Mucosa of stomach (tissue), 1 donor: Measurements from ENCODE around the gene BAIAP2.
"Not testable (repeated sequence)": the region's sequence is repeated elsewhere in the genome, so short reads cannot be mapped to it uniquely, and the experiment has no call there.

Experiments
- H3K27me3 ChIP-seq: one replicate; pipeline ENCODE4 v1.7.0; 2013; ENCODE audit warnings: mild to moderate bottlenecking, low read length; ENCODE audit not compliant: control insufficient read depth, insufficient read depth
- H3K36me3 ChIP-seq: one replicate; pipeline ENCODE4 v1.7.0; 2013; ENCODE audit warnings: low read length; ENCODE audit not compliant: control insufficient read depth, insufficient read depth
- H3K4me1 ChIP-seq: one replicate; pipeline ENCODE4 v1.7.0; 2013; ENCODE audit warnings: mild to moderate bottlenecking, low read length; ENCODE audit not compliant: control insufficient read depth, insufficient read depth
- H3K4me3 ChIP-seq: one replicate; pipeline ENCODE4 v1.7.0; 2013; ENCODE audit warnings: low read length
- H3K9ac ChIP-seq: one replicate; pipeline ENCODE4 v1.7.0; 2013; ENCODE audit warnings: mild to moderate bottlenecking, low read length, moderate library complexity
- H3K9me3 ChIP-seq: one replicate; pipeline ENCODE4 v1.7.0; 2013; ENCODE audit warnings: mild to moderate bottlenecking, low read length, moderate library complexity; ENCODE audit not compliant: control insufficient read depth
- donor health status: Pancreatic carcinoma.

BAIAP2 gene

GRCh38 chr17:81138083-81138482 is 103.1 kb downstream of the BAIAP2 start:
- Histone ChIP-seq H3K9ac (no peak overlapping the region), H3K4me3 (no peak overlapping the region), H3K36me3 (no peaks in the 10 kb centered on the region), H3K4me1 (peaks cover 9% of the 10 kb centered on the region), H3K9me3 (no peaks in the 10 kb centered on the region), H3K27me3 (no peaks in the 10 kb centered on the region)

GRCh38 chr17:81138500-81138899 is 103.5 kb downstream of the BAIAP2 start:
- Histone ChIP-seq H3K9me3 (no peaks in the 10 kb centered on the region), H3K4me1 (peaks cover 10% of the 10 kb centered on the region), H3K27me3 (no peaks in the 10 kb centered on the region), H3K36me3 (no peaks in the 10 kb centered on the region), H3K4me3 (no peak overlapping the region), H3K9ac (no peak overlapping the region)

GRCh38 chr17:81139428-81139827 is 104.5 kb downstream of the BAIAP2 start:
- Histone ChIP-seq H3K4me1 (peaks cover 10% of the 10 kb centered on the region), H3K36me3 (no peaks in the 10 kb centered on the region), H3K4me3 (no peak overlapping the region), H3K9ac (no peak overlapping the region), H3K27me3 (no peaks in the 10 kb centered on the region), H3K9me3 (no peaks in the 10 kb centered on the region)

GRCh38 chr17:81140018-81140417 is 105.1 kb downstream of the BAIAP2 start:
- no peak overlapping the region for H3K9ac ChIP-seq
- H3K4me3 ChIP-seq: no peak overlapping the region
- H3K9me3 ChIP-seq: no peaks in the 10 kb centered on the region
- no peaks in the 10 kb centered on the region for H3K27me3 ChIP-seq
- peaks cover 10% of the 10 kb centered on the region for H3K4me1 ChIP-seq
- no peaks in the 10 kb centered on the region for H3K36me3 ChIP-seq

- H3K9ac ChIP-seq: no peak overlapping the region
- peaks cover 10% of the 10 kb centered on the region for H3K4me1 ChIP-seq
Observed at GRCh38 chr17:81140695-81141094, 105.7 kb downstream of the BAIAP2 start.

GRCh38 chr17:81142301-81143199 is 107.6 kb downstream of the BAIAP2 start:
- Histone ChIP-seq H3K9ac (no peak overlapping the region), H3K4me3 (no peak overlapping the region), H3K27me3 (no peaks in the 10 kb centered on the region), H3K9me3 (no peaks in the 10 kb centered on the region), H3K4me1 (peaks cover 10% of the 10 kb centered on the region), H3K36me3 (no peaks in the 10 kb centered on the region)

More at GRCh38 chr17:81140695-81141094, 105.7 kb downstream of the BAIAP2 start:
- Histone ChIP-seq H3K9me3 (no peaks in the 10 kb centered on the region), H3K4me3 (no peak overlapping the region), H3K36me3 (no peaks in the 10 kb centered on the region), H3K27me3 (no peaks in the 10 kb centered on the region)

GRCh38 chr17:81143200-81143527 is 108.2 kb downstream of the BAIAP2 start:
- Histone ChIP-seq H3K4me1 (peaks cover 10% of the 10 kb centered on the region), H3K9ac (no peak overlapping the region), H3K9me3 (no peaks in the 10 kb centered on the region), H3K4me3 (no peak overlapping the region), H3K36me3 (no peaks in the 10 kb centered on the region), H3K27me3 (no peaks in the 10 kb centered on the region)

GRCh38 chr17:81143717-81144422 is 108.9 kb downstream of the BAIAP2 start:
- Histone ChIP-seq H3K4me3 (no peak overlapping the region), H3K9me3 (no peaks in the 10 kb centered on the region), H3K27me3 (no peaks in the 10 kb centered on the region)

GRCh38 chr17:81144423-81144781 is 109.5 kb downstream of the BAIAP2 start:
- Histone ChIP-seq H3K9me3 (no peaks in the 10 kb centered on the region), H3K27me3 (no peaks in the 10 kb centered on the region), H3K36me3 (no peaks in the 10 kb centered on the region), H3K4me1 (peaks cover 10% of the 10 kb centered on the region), H3K9ac (no peak overlapping the region), H3K4me3 (no peak overlapping the region)

More at GRCh38 chr17:81143717-81144422, 108.9 kb downstream of the BAIAP2 start:
- no peaks in the 10 kb centered on the region for H3K36me3 ChIP-seq
- peaks cover 10% of the 10 kb centered on the region for H3K4me1 ChIP-seq
- H3K9ac ChIP-seq: no peak overlapping the region

- H3K9me3 ChIP-seq, H3K36me3 ChIP-seq: not testable (repeated sequence)
- H3K4me1 ChIP-seq: peaks cover 10% of the 10 kb centered on the region
Observed at GRCh38 chr17:81146208-81146607, 111.3 kb downstream of the BAIAP2 start.

GRCh38 chr17:81147701-81148100 is 112.8 kb downstream of the BAIAP2 start:
- H3K4me3 ChIP-seq: no peak overlapping the region
- H3K36me3 ChIP-seq: no peaks in the 10 kb centered on the region
- no peaks in the 10 kb centered on the region for H3K9me3 ChIP-seq
- peaks cover 5% of the 10 kb centered on the region for H3K4me1 ChIP-seq
- H3K27me3 ChIP-seq: no peaks in the 10 kb centered on the region
- no peak overlapping the region for H3K9ac ChIP-seq

More at GRCh38 chr17:81146208-81146607, 111.3 kb downstream of the BAIAP2 start:
- not testable (repeated sequence) for H3K4me3 ChIP-seq, H3K27me3 ChIP-seq, H3K9ac ChIP-seq

- no peaks in the 10 kb centered on the region for H3K9me3 ChIP-seq
- no peak overlapping the region for H3K4me3 ChIP-seq
- H3K36me3 ChIP-seq: no peaks in the 10 kb centered on the region
- H3K27me3 ChIP-seq: no peaks in the 10 kb centered on the region
- H3K4me1 ChIP-seq: no peaks in the 10 kb centered on the region
- no peak overlapping the region for H3K9ac ChIP-seq
Observed at GRCh38 chr17:81148571-81148970, 113.6 kb downstream of the BAIAP2 start.
